Memory B cell (primary cell): Measurements from ENCODE around the gene FAM131B.

ENCODE experiments used
- ATAC-seq: fragments of 150-1000 bp; cut with Tn5 transposase; 2 replicates; pipeline ENCODE4 v1.10.0; 2021; ENCODE audit warnings: low read depth, mild to moderate bottlenecking, moderate library complexity
- DNase-seq, 2 donors: peaks; one replicate each; pipeline ENCODE4 v3.0.0; 2022; ENCODE audit warnings: low spot score in 2 of 2
- H3K27ac Mint-ChIP-seq: one replicate; pipeline ENCODE4 v1.8.0; 2022; ENCODE audit warnings: mild to moderate bottlenecking, moderate library complexity, mixed read lengths
- H3K27me3 Mint-ChIP-seq: one replicate; pipeline ENCODE4 v1.8.0; 2022; ENCODE audit warnings: mixed read lengths
- H3K36me3 Mint-ChIP-seq: one replicate; pipeline ENCODE4 v1.8.0; 2022; ENCODE audit warnings: mild to moderate bottlenecking, mixed read lengths
- H3K4me1 Mint-ChIP-seq: one replicate; pipeline ENCODE4 v1.8.0; 2022; ENCODE audit warnings: mixed read lengths
- H3K4me3 Mint-ChIP-seq: one replicate; pipeline ENCODE4 v1.8.0; 2022; ENCODE audit warnings: mild to moderate bottlenecking, moderate library complexity, mixed read lengths
- H3K9me3 Mint-ChIP-seq: one replicate; pipeline ENCODE4 v1.8.0; 2022; ENCODE audit warnings: mixed read lengths

FAM131B gene

DNA sequence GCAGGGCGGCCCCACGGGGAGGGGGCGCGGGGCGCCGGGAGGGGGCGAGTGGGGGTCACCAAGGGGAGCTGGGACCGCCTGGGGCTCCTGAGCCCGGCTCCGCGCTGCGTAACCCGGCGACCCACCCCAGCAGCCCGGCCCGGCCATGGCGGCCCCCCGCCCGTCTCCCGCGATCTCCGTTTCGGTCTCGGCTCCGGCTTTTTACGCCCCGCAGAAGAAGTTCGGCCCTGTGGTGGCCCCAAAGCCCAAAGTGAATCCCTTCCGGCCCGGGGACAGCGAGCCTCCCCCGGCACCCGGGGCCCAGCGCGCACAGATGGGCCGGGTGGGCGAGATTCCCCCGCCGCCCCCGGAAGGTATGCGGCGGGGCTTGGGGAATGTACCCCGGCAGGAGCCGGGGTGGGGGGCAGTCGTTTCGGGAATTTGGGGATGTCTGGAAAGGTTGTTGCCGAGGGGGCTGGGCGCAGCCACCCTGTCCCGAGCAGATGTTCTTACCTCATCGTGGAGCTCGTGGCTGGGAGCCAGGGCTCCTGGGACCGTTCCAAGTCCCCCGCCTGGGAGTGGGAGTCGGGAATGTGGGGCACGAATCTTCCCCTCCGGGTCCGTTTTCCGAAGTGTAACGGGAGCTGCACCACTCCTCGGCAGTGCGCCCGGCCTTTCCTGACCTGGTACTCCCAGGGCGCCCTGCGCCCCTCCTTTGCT, 19.1 kb upstream of the FAM131B start:
- Mint-ChIP-seq H3K36me3 (no peaks in the 10 kb centered on the region), H3K4me1 (peaks cover 10% of the 10 kb centered on the region), H3K27ac (no peak overlapping the region), H3K27me3 (no peaks in the 10 kb centered on the region), H3K9me3 (no peaks in the 10 kb centered on the region), H3K4me3 (peak overlapping the region; percentile 51)
- peak; percentile 2 for ATAC-seq
- DNase-seq: no peak

- H3K4me3 Mint-ChIP-seq: peak within 1 kb of the TSS; percentile 85
- no peaks in the 10 kb centered on the region for H3K27me3 Mint-ChIP-seq
- H3K9me3 Mint-ChIP-seq: no peaks in the 10 kb centered on the region
- ATAC-seq (peak; percentile 73), DNase-seq (peak; percentile 71 to 73)
- H3K4me1 Mint-ChIP-seq: peaks cover 14% of the 10 kb centered on the region
- no peaks in the 10 kb centered on the region for H3K36me3 Mint-ChIP-seq
- H3K27ac Mint-ChIP-seq: peak within 1 kb of the TSS; percentile 83
Observed at GRCh38 chr7:143380646-143381426, 18.3 kb upstream of the FAM131B start, which contains the start of gene ZYX. TSS of gene ZYX (plus strand) at chr7:143381345. CDS start at chr7:143381572, 227 bp downstream.

DNA sequence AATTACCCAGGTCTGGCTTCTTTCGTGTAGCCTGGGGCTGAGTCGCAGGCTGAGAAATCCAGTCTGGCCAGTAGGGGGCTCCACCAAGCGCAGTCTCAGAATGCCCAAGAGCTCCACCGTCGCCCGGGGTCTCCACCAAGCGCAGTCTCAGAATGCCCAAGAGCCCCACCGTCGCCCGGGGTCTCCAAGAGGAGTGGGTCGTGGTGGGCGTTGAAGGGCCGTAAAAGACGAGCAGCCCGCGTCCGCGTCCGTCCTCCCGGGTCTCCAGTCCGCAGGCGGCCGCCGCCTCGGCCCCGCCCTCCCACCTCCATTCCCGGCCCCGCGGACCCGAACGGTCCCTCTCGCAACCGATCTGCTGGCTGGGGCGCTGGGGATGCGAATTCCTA, 17.7 kb upstream of the FAM131B start:
- ATAC-seq: peak; percentile 65

DNA sequence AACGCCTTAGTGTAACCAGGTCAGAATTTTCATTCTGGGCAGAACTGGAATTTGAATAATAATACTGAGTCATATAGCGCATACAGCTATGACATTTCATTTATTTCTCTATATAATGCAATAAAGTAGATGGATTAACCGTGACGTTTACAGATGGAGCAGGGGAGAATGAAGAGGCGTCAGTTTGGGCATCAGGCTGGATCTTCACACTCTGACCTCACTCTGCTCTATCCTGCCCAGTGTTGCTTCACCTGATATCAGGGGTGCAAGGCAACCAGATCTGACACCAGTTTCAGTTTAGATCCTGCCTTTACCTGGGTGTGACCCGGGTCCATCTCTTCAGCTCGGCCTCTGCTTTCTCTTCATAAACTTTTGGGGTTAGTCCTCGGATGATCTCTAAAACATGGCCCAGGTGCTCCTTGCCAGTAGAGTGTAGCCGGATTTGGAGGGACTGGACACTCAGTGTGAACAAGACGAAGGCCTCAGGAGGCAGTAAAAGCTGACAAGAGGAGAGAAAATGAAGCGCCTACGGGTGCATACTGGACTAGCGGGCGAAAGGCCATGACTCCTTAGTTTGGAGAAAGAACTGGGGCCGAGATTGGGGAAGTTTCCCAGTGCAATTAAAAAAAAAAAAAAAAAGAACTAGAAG, 17.2 kb upstream of the FAM131B start:
- H3K27ac Mint-ChIP-seq: peak overlapping the region; percentile 83
- H3K9me3 Mint-ChIP-seq: no peaks in the 10 kb centered on the region
- peaks cover 22% of the 10 kb centered on the region for H3K4me1 Mint-ChIP-seq
- no peak for ATAC-seq
- no peaks in the 10 kb centered on the region for H3K36me3 Mint-ChIP-seq
- peak overlapping the region; percentile 85 for H3K4me3 Mint-ChIP-seq
- DNase-seq: no peak
- no peaks in the 10 kb centered on the region for H3K27me3 Mint-ChIP-seq

More for the DNA sequence above, 17.7 kb upstream of the FAM131B start:
- Mint-ChIP-seq H3K36me3 (no peaks in the 10 kb centered on the region), H3K4me3 (peak overlapping the region; percentile 85), H3K9me3 (no peaks in the 10 kb centered on the region), H3K27me3 (no peaks in the 10 kb centered on the region), H3K27ac (peak overlapping the region; percentile 83), H3K4me1 (peaks cover 17% of the 10 kb centered on the region)
- DNase-seq: peak; percentile 90 to 95

DNA sequence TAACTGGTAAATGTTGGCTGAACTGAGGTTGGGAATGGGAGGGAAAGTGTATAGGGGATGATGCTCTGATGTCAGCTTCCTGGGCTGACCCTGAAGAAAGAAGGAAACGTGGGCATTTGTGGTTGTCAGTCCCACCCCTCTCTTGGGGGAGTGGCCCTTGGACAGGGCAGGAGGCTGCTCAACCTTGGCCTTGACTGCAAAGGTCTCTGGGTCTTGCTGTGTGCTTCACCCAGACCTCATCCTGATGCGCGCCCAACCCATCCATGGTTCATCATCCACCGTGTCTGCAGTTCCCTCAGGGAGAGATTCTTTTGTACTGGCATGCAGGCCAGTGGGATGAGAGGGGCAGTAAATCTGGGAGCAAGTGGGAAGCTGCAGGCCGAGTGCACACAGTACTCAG, 13.9 kb upstream of the FAM131B start:
- Mint-ChIP-seq H3K27me3 (no peaks in the 10 kb centered on the region), H3K9me3 (no peaks in the 10 kb centered on the region), H3K4me1 (peaks cover 37% of the 10 kb centered on the region), H3K4me3 (no peak overlapping the region), H3K27ac (no peak overlapping the region), H3K36me3 (no peaks in the 10 kb centered on the region)
- no peak for DNase-seq
- ATAC-seq: no peak

DNA sequence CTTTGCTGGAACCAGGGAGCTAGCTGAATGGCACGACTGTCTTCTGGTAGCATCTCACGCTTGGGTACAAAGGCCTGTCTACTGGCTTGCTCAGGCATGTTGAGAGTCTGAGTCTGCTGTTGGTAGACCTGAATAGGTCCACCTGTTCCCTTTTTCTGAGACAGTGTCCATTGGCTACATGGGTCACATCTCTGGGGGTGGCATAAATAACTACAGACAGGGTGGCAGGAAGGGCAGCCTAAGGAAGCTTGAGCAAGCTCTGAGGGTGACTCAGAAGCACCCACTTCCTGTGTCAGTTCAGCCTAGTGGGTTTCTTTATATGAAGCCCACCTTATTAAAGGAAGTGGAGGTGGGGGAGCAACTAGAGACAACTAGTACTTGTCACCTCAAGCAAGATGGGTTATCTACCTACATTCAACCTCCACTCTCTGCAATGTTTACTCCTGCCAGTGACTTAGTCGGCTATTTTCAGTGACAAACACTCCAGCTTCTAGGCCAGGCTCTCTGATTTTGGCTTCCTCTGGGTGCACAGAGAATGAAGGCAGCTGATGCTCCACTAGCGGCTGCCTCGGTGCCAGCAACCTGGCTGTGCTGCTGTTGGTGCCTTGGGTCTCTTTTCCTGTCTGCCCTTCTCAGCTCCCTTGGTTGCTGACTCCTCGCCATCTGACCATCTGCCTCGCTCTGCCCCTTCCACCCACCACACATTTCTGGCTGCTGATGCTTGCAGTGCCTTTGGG, 13.0 kb upstream of the FAM131B start:
- no peaks in the 10 kb centered on the region for H3K9me3 Mint-ChIP-seq
- no peak overlapping the region for H3K27ac Mint-ChIP-seq
- H3K4me1 Mint-ChIP-seq: peaks cover 37% of the 10 kb centered on the region
- H3K27me3 Mint-ChIP-seq: no peaks in the 10 kb centered on the region
- ATAC-seq (peak; percentile 15), DNase-seq (no peak)
- no peaks in the 10 kb centered on the region for H3K36me3 Mint-ChIP-seq
- H3K4me3 Mint-ChIP-seq: peak overlapping the region; percentile 21

- ATAC-seq: peak; percentile 68
- DNase-seq: no peak
- no peaks in the 10 kb centered on the region for H3K27me3 Mint-ChIP-seq
- H3K4me1 Mint-ChIP-seq: peaks cover 33% of the 10 kb centered on the region
- no peaks in the 10 kb centered on the region for H3K9me3 Mint-ChIP-seq
- H3K4me3 Mint-ChIP-seq: no peak overlapping the region
- H3K36me3 Mint-ChIP-seq: no peaks in the 10 kb centered on the region
- no peak overlapping the region for H3K27ac Mint-ChIP-seq
Observed at GRCh38 chr7:143374561-143374960, 12.0 kb upstream of the FAM131B start.

- peaks cover 29% of the 10 kb centered on the region for H3K4me1 Mint-ChIP-seq
- H3K4me3 Mint-ChIP-seq: no peak overlapping the region
- ATAC-seq (no peak), DNase-seq (no peak)
- H3K9me3 Mint-ChIP-seq: no peaks in the 10 kb centered on the region
- no peaks in the 10 kb centered on the region for H3K36me3 Mint-ChIP-seq
- H3K27me3 Mint-ChIP-seq: no peaks in the 10 kb centered on the region
- no peak overlapping the region for H3K27ac Mint-ChIP-seq
Observed at GRCh38 chr7:143373255-143373794, 10.8 kb upstream of the FAM131B start.

- Mint-ChIP-seq H3K4me1 (peaks cover 29% of the 10 kb centered on the region), H3K36me3 (no peaks in the 10 kb centered on the region), H3K4me3 (no peak overlapping the region), H3K27me3 (no peaks in the 10 kb centered on the region), H3K9me3 (no peaks in the 10 kb centered on the region), H3K27ac (no peak overlapping the region)
- no peak for DNase-seq
- no peak for ATAC-seq
Observed at GRCh38 chr7:143372070-143372469, 9.6 kb upstream of the FAM131B start.

DNA sequence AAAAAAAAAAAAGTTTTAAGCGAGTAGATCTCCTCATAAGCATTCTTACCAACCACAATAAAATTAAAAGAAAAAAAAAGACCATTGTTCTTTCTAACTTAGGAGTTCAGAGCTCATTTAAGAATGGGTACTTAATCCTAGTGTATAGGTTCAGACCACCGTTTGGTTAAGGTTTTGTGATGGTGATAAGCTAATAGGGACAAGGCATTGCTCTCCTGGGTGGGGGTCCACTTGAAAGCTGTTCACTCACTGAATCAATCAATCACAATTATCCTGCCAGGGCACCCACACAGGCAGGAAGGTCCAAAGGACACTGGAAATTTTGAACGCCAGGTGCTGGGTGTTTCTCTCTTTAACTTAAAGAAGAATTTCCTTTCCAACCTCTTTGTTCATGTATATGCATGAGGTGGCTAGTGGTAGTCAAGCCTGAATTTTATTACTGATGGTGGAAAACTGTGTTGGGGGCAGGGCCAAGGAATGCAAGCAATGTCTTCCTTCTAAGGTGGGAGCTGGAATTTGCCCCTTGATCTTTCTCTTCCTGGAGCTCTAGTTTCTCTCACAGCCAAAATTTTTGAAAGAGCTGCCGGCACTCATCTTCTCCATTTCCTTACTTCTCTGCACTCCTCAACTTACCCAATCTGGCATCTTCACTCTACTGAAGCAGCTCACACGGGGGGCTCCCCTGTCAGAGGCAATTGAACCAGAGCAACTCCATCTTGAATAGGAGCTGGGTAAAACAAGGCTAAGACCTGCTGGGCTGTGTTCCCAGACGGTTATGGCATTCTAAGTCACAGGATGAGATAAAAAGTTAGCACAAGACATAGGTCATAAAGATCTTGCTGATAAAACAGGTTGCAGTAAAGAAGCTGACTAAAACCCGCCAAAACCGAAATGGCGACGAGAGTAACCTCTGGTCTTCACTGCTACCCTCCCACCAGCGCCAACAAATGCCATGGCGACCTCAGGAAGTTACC, 7.5 kb upstream of the FAM131B start:
- no peak overlapping the region for H3K27ac Mint-ChIP-seq
- DNase-seq (no peak), ATAC-seq (no peak)
- H3K27me3 Mint-ChIP-seq: no peaks in the 10 kb centered on the region
- peaks cover 19% of the 10 kb centered on the region for H3K4me1 Mint-ChIP-seq
- no peaks in the 10 kb centered on the region for H3K9me3 Mint-ChIP-seq
- H3K4me3 Mint-ChIP-seq: no peak overlapping the region
- no peaks in the 10 kb centered on the region for H3K36me3 Mint-ChIP-seq

DNA sequence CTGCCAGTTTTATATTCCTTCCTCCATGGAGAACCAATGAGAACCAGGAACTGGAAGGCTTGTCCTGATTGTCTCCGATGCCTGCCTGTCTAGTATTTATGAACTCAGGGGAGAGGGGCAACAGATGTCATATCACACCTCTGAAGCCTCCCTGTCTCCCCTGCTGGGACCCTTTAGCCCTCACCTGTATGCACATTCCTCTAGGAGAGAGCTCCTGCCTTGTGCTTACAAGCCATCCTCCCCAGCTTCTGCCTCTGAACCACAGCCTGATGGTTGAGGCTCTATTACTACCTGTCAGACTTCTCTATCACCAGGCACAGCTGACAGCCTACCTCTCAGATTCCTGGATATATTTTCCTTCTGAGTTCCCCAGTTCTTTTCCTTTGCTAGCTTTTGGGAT, 5.9 kb upstream of the FAM131B start:
- H3K4me3 Mint-ChIP-seq: no peak overlapping the region
- H3K4me1 Mint-ChIP-seq: peaks cover 10% of the 10 kb centered on the region
- H3K27me3 Mint-ChIP-seq: peaks cover 10% of the 10 kb centered on the region
- H3K27ac Mint-ChIP-seq: no peak overlapping the region
- ATAC-seq (no peak), DNase-seq (no peak)
- no peaks in the 10 kb centered on the region for H3K36me3 Mint-ChIP-seq
- no peaks in the 10 kb centered on the region for H3K9me3 Mint-ChIP-seq

DNA sequence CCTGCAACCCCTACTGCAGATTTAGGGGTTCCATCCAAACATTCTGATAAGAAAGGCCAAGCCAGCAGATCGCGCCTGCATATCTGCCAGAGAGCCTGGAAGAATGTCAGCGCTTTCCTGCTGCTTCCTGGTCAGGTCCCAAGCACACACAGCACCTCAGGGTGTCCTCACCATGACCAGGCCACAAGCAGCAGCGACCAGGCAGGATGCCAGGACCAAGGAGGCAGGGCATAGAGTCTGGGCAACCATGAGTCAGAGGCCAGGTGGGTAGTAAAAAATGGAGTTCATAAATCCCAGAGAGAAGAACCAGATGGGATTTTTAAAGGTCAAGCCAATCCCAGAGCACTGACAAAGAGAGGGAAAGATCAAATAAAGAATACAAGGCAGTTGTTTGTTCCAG, 5.5 kb upstream of the FAM131B start:
- Mint-ChIP-seq H3K27ac (no peak overlapping the region), H3K36me3 (no peaks in the 10 kb centered on the region), H3K9me3 (no peaks in the 10 kb centered on the region), H3K4me3 (no peak overlapping the region), H3K27me3 (peaks cover 14% of the 10 kb centered on the region), H3K4me1 (peaks cover 7% of the 10 kb centered on the region)
- ATAC-seq (no peak), DNase-seq (no peak)
